Astrocyte (in vitro differentiated cells and primary cell): ENCODE measurements around the gene SMYD4. TPM values are rescaled to one million over a fixed set of nuclear protein-coding genes. Genes with fewer than 3 reads are reported as not detected.
"Not testable (repeated sequence)": the region's sequence is repeated elsewhere in the genome, so short reads cannot be mapped to it uniquely, and the experiment has no call there.

Source experiments
- DNase-seq: peaks from one replicate; pipeline ENCODE4 v3.0.0-alpha.2; 2010; ENCODE audit warnings: low read depth
- FAIRE-seq: peaks from 2 replicates; lab custom pipeline; 2011; peaks lifted over from hg19 to GRCh38; lab: Jason Lieb, UNC
- H2AFZ ChIP-seq: 2 replicates; pipeline ENCODE4 v1.6.0; 2012; ENCODE audit warnings: low read depth, low read length, inconsistent platforms
- H3K27ac ChIP-seq: 2 replicates; pipeline ENCODE4 v1.5.1; 2011; ENCODE audit warnings: low read depth, low read length, inconsistent platforms
- H3K27me3 ChIP-seq: 2 replicates; pipeline ENCODE4 v1.6.0; 2011; ENCODE audit warnings: low read length, inconsistent platforms; ENCODE audit not compliant: insufficient read depth
- H3K36me3 ChIP-seq: 2 replicates; pipeline ENCODE4 v1.5.1; 2011; ENCODE audit warnings: low read length, inconsistent platforms; ENCODE audit not compliant: insufficient read depth
- H3K4me1 ChIP-seq: 2 replicates; pipeline ENCODE4 v1.5.1; 2011; ENCODE audit warnings: low read length, inconsistent platforms; ENCODE audit not compliant: insufficient read depth
- H3K4me2 ChIP-seq: 2 replicates; pipeline ENCODE4 v1.6.0; 2012; ENCODE audit warnings: low read length, inconsistent platforms
- H3K4me3 ChIP-seq: 2 replicates; pipeline ENCODE4 v1.5.1; 2011; ENCODE audit warnings: low read depth, mild to moderate bottlenecking, low read length, inconsistent platforms; ENCODE audit not compliant: insufficient read depth
- H3K79me2 ChIP-seq: 2 replicates; pipeline ENCODE4 v1.6.0; 2012; ENCODE audit warnings: mild to moderate bottlenecking, low read length, inconsistent platforms; ENCODE audit not compliant: insufficient read depth
- H3K9ac ChIP-seq: 2 replicates; pipeline ENCODE4 v1.6.0; 2012; ENCODE audit warnings: mild to moderate bottlenecking, low read length, inconsistent platforms
- H3K9me3 ChIP-seq: 2 replicates; pipeline ENCODE4 v1.5.1; 2012; ENCODE audit warnings: low read depth, mild to moderate bottlenecking, low read length, inconsistent platforms; ENCODE audit not compliant: insufficient read depth
- H4K20me1 ChIP-seq: 2 replicates; pipeline ENCODE4 v1.6.0; 2012; ENCODE audit warnings: low read length, inconsistent platforms; ENCODE audit not compliant: insufficient read depth
- H3K27ac Mint-ChIP-seq: one replicate; pipeline ENCODE4 v1.8.0; 2021; ENCODE audit warnings: mild to moderate bottlenecking, mixed read lengths; ENCODE audit not compliant: unreplicated experiment
- H3K27me3 Mint-ChIP-seq: one replicate; pipeline ENCODE4 v1.8.0; 2021; ENCODE audit warnings: low read depth, mixed read lengths; ENCODE audit not compliant: unreplicated experiment
- H3K36me3 Mint-ChIP-seq: one replicate; pipeline ENCODE4 v1.8.0; 2021; ENCODE audit warnings: low read depth, mixed read lengths; ENCODE audit not compliant: unreplicated experiment
- H3K4me1 Mint-ChIP-seq: one replicate; pipeline ENCODE4 v1.8.0; 2021; ENCODE audit warnings: low read depth, mixed read lengths; ENCODE audit not compliant: unreplicated experiment
- H3K4me3 Mint-ChIP-seq: one replicate; pipeline ENCODE4 v1.8.0; 2021; ENCODE audit warnings: mild to moderate bottlenecking, moderate library complexity, mixed read lengths; ENCODE audit not compliant: unreplicated experiment
- H3K9me3 Mint-ChIP-seq: one replicate; pipeline ENCODE4 v1.8.0; 2021; ENCODE audit warnings: mild to moderate bottlenecking, mixed read lengths; ENCODE audit not compliant: unreplicated experiment
- EZH2 ChIP-seq: IDR thresholded peaks from 2 replicates; pipeline ENCODE4 v1.6.1; 2012; ENCODE audit warnings: mild to moderate bottlenecking, low read length, inconsistent platforms; ENCODE audit not compliant: insufficient read depth
- total RNA-seq: library from RNA; stranded (reverse); gene quantifications from 2 replicates; pipeline ENCODE4 v1.2.1, GENCODE V29; 2021
- TF ChIP-seq, protein P1 (sequence below): IDR thresholded peaks from 2 replicates; pipeline ENCODE4 v1.5.1; 2011; ENCODE audit warnings: low read depth, mild to moderate bottlenecking, inconsistent platforms, low read length, moderate library complexity; ENCODE audit not compliant: insufficient read depth

SMYD4 gene
- total RNA-seq, 1 donor from 2014 or later, result 10.7 TPM

DNA sequence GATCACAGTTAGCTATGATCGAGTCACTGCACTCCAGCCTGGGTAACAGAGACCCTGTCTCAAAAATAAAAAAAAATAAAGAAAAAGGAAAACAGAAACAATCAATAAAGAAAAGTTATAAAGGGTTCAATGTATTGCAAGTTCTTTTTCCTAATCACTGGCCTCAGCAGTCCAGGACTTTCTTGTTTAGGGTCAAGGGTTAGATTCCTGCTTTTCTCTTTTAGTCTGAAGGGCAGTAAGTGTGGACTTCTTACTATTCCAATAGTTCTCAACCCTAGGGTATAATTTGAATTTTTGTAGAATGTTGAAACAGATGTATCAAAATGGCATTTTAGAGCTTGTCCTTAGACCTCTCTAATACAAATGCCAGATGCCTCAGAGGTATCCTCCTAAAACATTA, 27.3 kb downstream of the SMYD4 start:
- Histone ChIP-seq H3K4me3 (no peak overlapping the region), H3K4me1 (no peaks in the 10 kb centered on the region), H3K79me2 (no peaks in the 10 kb centered on the region), H3K9me3 (no peaks in the 10 kb centered on the region), H2AFZ (no peak overlapping the region), H3K9ac (no peak overlapping the region), H3K27ac (no peak overlapping the region), H4K20me1 (no peaks in the 10 kb centered on the region), H3K4me2 (no peak overlapping the region), H3K27me3 (no peaks in the 10 kb centered on the region), H3K36me3 (peaks cover 6% of the 10 kb centered on the region)
- no peaks in the 10 kb centered on the region for H3K27me3 Mint-ChIP-seq
- no peak overlapping the region for H3K4me3 Mint-ChIP-seq
- FAIRE-seq, result no peak
- H3K36me3 Mint-ChIP-seq, result peaks cover 10% of the 10 kb centered on the region
- TF ChIP-seq, protein P1, sequence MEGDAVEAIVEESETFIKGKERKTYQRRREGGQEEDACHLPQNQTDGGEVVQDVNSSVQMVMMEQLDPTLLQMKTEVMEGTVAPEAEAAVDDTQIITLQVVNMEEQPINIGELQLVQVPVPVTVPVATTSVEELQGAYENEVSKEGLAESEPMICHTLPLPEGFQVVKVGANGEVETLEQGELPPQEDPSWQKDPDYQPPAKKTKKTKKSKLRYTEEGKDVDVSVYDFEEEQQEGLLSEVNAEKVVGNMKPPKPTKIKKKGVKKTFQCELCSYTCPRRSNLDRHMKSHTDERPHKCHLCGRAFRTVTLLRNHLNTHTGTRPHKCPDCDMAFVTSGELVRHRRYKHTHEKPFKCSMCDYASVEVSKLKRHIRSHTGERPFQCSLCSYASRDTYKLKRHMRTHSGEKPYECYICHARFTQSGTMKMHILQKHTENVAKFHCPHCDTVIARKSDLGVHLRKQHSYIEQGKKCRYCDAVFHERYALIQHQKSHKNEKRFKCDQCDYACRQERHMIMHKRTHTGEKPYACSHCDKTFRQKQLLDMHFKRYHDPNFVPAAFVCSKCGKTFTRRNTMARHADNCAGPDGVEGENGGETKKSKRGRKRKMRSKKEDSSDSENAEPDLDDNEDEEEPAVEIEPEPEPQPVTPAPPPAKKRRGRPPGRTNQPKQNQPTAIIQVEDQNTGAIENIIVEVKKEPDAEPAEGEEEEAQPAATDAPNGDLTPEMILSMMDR, result no peak
- TF ChIP-seq EZH2, result no peak
- H3K4me1 Mint-ChIP-seq, result no peaks in the 10 kb centered on the region
- H3K9me3 Mint-ChIP-seq, result no peaks in the 10 kb centered on the region
- no peak for DNase-seq
- H3K27ac Mint-ChIP-seq, result no peak overlapping the region

DNA sequence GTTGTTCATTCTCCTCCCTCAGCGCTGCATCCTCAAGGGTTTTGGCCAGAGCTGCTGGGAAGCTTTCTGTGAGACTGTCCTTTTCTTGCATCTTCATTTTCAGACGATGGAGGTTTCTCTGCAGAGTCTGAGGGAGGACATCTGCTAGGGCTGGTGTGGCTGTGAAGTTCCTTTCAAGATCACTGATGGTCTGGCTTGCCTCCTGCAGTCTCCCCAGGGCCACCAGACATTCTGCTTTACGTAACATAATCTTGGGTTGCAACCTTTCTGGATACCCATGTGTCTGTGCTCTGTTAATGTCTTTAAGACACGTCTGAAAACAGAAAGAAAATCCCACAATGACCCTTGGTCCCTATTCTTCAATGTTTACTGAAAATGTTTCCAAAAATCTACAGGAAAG, 29.0 kb downstream of the SMYD4 start:
- Mint-ChIP-seq H3K4me1 (peaks cover 2% of the 10 kb centered on the region), H3K4me3 (no peak overlapping the region), H3K27ac (no peak overlapping the region), H3K27me3 (no peaks in the 10 kb centered on the region), H3K36me3 (peaks cover 8% of the 10 kb centered on the region), H3K9me3 (no peaks in the 10 kb centered on the region)
- no peak for TF ChIP-seq EZH2
- TF ChIP-seq, protein P1, result no peak
- H3K27ac ChIP-seq, result no peak overlapping the region
- no peak overlapping the region for H3K9ac ChIP-seq
- no peak for FAIRE-seq
- H3K36me3 ChIP-seq, result peaks cover 6% of the 10 kb centered on the region
- no peaks in the 10 kb centered on the region for H4K20me1 ChIP-seq
- no peaks in the 10 kb centered on the region for H3K79me2 ChIP-seq
- H2AFZ ChIP-seq, result no peak overlapping the region
- no peak for DNase-seq
- H3K9me3 ChIP-seq, result no peaks in the 10 kb centered on the region
- H3K4me3 ChIP-seq, result no peak overlapping the region
- no peak overlapping the region for H3K4me2 ChIP-seq
- no peaks in the 10 kb centered on the region for H3K27me3 ChIP-seq
- no peaks in the 10 kb centered on the region for H3K4me1 ChIP-seq

DNA sequence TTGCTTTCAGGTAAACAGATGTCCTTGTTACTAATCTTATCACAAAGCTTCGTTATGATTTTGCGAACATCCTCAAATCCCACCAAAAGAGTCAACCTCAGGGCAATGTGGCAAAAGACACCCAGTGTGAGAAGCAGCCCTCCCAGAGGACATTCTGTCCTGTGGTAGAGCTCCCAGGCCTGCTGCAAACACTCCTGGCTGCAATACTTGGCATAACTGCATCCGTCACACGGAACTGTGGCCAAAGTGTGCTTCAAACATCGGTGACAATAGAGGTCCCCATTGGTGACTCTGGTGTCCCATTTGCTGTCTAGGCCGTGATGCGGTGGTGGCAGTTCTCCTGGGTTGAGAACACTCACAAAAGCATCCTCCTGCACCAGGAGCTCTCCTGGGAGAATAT, 29.5 kb downstream of the SMYD4 start:
- no peak overlapping the region for H3K9ac ChIP-seq
- H3K4me2 ChIP-seq, result no peak overlapping the region
- no peaks in the 10 kb centered on the region for H3K79me2 ChIP-seq
- FAIRE-seq (no peak), DNase-seq (no peak)
- Mint-ChIP-seq H3K9me3 (no peaks in the 10 kb centered on the region), H3K27me3 (no peaks in the 10 kb centered on the region), H3K27ac (no peak overlapping the region), H3K4me1 (peaks cover 2% of the 10 kb centered on the region), H3K4me3 (no peak overlapping the region), H3K36me3 (peaks cover 8% of the 10 kb centered on the region)
- H4K20me1 ChIP-seq, result no peaks in the 10 kb centered on the region
- H3K36me3 ChIP-seq, result peaks cover 6% of the 10 kb centered on the region
- no peak for TF ChIP-seq EZH2
- TF ChIP-seq, protein P1, result no peak
- H3K4me1 ChIP-seq, result no peaks in the 10 kb centered on the region
- no peaks in the 10 kb centered on the region for H3K27me3 ChIP-seq
- H3K27ac ChIP-seq, result no peak overlapping the region
- no peak overlapping the region for H2AFZ ChIP-seq
- no peak overlapping the region for H3K4me3 ChIP-seq
- no peaks in the 10 kb centered on the region for H3K9me3 ChIP-seq

DNA sequence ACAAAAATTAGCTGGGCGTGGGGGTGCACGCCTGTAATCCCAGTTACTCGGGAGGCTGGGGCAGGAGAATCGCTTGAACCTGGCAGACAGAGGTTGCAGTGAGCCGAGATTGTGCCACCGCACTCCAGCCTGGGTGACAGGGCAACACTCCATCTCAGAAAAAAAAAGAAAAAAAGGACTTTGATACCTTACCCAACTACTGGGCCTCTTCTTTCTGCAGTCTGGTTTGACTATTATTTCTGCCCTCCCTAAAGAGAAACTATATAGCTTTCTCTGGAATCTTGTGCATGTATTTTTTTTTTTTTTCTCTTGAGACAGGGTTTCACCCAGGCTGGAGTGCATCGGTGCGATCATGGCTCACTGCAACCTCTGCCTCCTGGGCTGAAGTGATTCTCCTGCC, 31.9 kb downstream of the SMYD4 start:
- not testable (repeated sequence) for H3K9me3 Mint-ChIP-seq, H4K20me1 ChIP-seq, H3K27me3 ChIP-seq, H3K27ac Mint-ChIP-seq, FAIRE-seq, H3K4me1 ChIP-seq, H3K36me3 ChIP-seq, H3K79me2 ChIP-seq, H3K4me1 Mint-ChIP-seq, H3K27ac ChIP-seq, H3K36me3 Mint-ChIP-seq, H3K9me3 ChIP-seq, H3K27me3 Mint-ChIP-seq, H3K9ac ChIP-seq, DNase-seq, H3K4me3 Mint-ChIP-seq, H3K4me2 ChIP-seq, H2AFZ ChIP-seq, H3K4me3 ChIP-seq
